GM12872 (cell line): ENCODE measurements around the gene SNRNP48.

ENCODE experiments used
- TF ChIP-seq, protein P1 (sequence below): IDR thresholded peaks from 3 replicates; pipeline ENCODE4 v1.5.1; 2011; ENCODE audit warnings: low read depth, mild to moderate bottlenecking, low read length, moderate library complexity; ENCODE audit not compliant: insufficient read depth

Gene SNRNP48

DNA sequence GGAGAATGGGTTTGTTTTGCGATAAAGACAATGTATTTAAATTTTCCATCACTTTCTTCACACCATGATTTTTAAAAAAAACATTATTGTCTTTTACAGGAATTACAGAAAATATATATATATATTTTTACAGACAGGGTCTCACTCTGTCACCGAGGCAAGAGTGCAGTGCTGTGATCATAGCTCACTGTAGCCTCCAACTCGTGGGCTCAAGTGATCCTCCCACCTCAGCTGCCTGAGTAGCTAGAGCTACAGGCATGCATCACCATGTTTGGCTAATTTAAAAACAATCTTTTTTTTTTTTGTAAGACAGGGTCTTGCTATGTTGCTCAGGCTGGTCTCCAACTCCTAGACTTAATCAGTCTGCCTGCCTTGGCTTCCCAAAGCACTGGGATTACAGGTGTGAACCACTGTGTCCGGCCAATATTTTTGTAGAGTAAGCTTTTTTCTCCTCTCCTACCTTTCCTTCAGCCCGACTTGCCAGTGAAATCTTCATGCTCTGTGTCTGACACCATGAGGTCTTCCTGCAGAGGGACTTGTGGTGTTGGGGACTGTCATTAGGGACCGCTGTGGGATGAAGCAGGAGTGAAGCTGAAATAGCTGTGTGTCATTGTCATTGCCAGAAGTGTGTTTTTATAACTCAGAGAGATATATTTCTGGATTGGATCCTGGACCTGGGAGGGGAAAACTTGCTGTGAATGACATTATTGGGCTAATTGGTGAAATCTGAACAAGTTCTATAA, 35.3 kb upstream of the SNRNP48 start:
- TF ChIP-seq, protein P1, sequence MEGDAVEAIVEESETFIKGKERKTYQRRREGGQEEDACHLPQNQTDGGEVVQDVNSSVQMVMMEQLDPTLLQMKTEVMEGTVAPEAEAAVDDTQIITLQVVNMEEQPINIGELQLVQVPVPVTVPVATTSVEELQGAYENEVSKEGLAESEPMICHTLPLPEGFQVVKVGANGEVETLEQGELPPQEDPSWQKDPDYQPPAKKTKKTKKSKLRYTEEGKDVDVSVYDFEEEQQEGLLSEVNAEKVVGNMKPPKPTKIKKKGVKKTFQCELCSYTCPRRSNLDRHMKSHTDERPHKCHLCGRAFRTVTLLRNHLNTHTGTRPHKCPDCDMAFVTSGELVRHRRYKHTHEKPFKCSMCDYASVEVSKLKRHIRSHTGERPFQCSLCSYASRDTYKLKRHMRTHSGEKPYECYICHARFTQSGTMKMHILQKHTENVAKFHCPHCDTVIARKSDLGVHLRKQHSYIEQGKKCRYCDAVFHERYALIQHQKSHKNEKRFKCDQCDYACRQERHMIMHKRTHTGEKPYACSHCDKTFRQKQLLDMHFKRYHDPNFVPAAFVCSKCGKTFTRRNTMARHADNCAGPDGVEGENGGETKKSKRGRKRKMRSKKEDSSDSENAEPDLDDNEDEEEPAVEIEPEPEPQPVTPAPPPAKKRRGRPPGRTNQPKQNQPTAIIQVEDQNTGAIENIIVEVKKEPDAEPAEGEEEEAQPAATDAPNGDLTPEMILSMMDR, result no peak

DNA sequence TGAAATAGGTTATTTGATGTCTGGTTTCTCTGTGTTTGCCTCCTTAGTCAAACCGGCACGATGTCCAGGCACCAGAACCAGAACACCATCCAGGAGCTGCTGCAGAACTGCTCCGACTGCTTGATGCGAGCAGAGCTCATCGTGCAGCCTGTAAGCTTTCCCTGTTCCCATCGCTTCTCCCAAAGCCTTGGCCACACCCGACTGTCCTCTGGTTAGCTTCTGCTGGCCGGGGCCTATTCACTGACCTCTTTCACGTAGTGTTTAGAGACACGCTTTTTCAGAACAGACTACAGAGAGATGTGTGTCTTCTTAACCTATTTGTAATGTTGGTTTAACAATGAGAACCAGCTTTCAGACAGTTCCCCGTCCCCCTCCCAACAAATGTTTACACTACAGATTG, 34.3 kb upstream of the SNRNP48 start:
- TF ChIP-seq, protein P1, result no peak

DNA sequence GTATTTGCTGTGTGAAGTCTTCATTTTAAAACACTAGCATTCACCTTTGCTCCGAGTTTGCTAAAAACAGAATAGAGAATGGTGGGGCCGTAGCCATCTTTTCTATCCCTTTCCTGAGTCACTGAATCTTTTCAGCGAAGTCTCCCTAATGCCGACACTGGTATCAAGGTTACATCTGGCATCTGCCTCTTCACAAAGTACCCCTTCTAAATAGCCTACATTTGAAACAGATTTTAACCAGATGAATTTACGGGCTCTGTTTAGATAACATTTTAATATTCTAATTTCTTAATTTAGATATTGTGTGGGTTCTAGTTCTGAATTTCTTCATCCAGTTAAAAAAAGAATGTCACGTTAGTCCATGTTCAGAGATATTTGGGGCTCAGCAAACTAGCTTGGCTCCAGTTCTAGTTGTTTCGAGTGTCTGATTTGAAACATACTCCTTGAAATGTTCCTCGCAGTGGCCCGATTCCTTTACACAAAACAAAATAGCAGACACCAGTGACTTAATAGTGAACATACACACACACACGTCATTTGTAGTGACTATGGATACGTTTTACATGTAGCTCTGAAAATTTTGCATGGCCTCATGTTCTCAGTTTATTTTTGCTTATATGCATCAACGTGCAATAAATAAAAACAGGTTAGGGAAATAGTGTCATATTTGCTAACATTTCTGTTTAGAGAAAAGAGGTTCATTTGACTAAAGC, 33.4 kb upstream of the SNRNP48 start:
- TF ChIP-seq, protein P1, result no peak

DNA sequence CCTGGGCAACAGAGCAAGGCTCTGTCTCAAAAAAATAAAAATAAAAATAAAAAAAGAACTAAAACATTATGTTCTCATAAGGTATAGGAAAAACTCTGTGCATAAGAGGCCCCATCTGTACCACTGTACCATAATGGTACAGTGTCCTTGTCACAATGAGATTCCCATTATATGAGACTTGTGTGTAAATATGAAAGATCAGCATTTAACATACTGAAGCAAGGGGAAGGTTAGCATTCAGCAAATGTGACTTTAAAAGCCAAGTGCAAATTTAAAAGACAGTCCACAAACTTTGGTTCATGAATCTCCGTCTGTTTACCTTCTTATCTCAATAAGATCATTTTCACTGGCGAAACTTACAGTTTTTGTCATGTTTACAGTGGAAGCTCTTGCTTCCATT, 32.3 kb upstream of the SNRNP48 start:
- TF ChIP-seq, protein P1, result no peak

DNA sequence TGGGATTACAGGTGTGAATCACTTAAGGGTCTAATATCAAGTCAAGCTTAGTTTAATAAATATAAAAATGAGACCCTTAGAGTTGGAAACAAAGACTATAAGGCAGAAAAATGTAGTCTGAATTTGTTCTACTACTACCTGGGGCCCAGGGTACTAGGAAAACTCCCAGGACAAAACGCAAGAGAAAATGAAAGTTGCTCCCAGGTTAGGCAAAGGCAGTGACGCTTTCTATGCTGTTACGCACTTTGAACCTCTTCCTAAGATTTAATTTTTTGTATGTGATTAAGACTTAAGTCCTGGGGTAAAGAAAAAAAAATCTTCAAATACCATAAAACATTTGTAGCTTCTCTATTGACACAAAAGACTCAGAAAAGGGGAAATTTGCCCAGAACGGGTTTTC, 31.2 kb upstream of the SNRNP48 start:
- TF ChIP-seq, protein P1, result no peak

DNA sequence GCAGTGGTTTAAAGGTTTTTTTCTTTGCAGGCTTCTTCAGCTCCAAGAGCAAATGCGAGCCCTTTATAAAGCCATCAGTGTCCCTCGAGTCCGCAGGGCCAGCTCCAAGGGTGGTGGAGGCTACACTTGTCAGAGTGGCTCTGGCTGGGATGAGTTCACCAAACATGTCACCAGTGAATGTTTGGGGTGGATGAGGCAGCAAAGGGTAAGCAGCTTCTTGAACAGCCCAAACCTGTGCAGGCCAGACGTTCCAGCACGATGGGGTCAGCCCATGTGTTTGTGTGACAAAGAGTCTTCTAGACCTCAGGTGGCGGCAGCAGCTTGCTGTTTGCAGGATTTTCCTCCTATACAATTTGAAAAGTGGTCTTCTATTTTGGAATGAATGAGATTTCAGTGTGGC, 30.8 kb upstream of the SNRNP48 start:
- TF ChIP-seq, protein P1, result no peak

DNA sequence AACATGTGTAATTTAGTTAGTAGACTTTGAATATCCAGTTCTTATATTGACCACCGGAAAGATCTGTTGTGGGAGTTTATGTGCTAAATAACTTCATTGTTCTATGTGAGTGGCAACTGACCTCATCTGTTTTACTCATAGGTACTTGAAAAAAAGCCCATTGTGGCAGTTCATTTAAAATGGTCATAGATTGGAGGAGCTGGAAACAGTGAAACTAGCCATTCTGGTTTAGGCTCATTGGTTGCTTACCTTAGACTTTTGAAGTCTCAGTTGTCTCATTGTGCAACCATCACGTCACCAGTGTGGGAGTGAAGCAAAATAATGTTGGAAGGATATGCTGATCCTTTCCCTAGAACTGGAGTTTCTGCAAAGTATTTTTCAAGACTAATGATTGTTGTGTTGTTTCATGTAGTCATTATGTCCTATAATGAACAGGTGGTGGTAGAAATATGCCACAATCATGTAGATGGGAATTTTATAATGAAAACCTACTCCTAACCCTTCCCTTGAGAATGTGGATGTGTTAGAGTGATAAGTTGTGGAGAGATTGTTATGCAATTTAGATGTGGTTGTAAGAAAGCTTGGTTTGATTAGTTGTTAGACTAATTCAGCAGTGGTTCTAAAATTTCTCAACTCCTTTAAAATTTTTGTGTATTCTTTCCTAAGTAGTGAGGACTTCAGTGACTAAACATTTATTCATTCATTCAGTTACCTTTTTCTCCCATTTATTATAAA, 30.2 kb upstream of the SNRNP48 start:
- TF ChIP-seq, protein P1, result no peak
